ENCODE data around the gene CCSER2. TPM values are rescaled to one million over a fixed set of nuclear protein-coding genes. Genes with fewer than 3 reads are reported as not detected.
"Not testable (repeated sequence)": the region's sequence is repeated elsewhere in the genome, so short reads cannot be mapped to it uniquely, and the experiment has no call there.

The CCSER2 gene
- total RNA-seq, 2 donors from 2014 or later = 73.1 to 74.1 TPM

- peaks cover 3 to 16% of the 10 kb centered on the region in 2 donors for H3K9me3 Mint-ChIP-seq
- H3K36me3 Mint-ChIP-seq = peaks cover 15 to 59% of the 10 kb centered on the region in 2 donors
- no peak for ATAC-seq
- DNase-seq (ENCODE audit: low spot score in 2 of 2) = no peak
- no peak overlapping the region for H3K27ac Mint-ChIP-seq
Measured at GRCh38 chr10:84395581-84395980, 67.2 kb downstream of the CCSER2 start.

- Mint-ChIP-seq H3K9me3 (peaks cover 3 to 16% of the 10 kb centered on the region in 2 donors), H3K27ac (no peak overlapping the region), H3K36me3 (peaks cover 9 to 64% of the 10 kb centered on the region in 2 donors)
- DNase-seq (ENCODE audit: low spot score in 2 of 2) (no peak), ATAC-seq (no peak)
Measured at GRCh38 chr10:84397735-84398144, 69.4 kb downstream of the CCSER2 start.

GRCh38 chr10:84398696-84399095 lies 70.3 kb downstream of the CCSER2 start:
- Mint-ChIP-seq H3K36me3 (peaks cover 9 to 64% of the 10 kb centered on the region in 2 donors), H3K27ac (no peak overlapping the region), H3K9me3 (peaks cover 3 to 16% of the 10 kb centered on the region in 2 donors)
- ATAC-seq (no peak), DNase-seq (ENCODE audit: low spot score in 2 of 2) (no peak)

- peaks cover 9 to 61% of the 10 kb centered on the region in 2 donors for H3K36me3 Mint-ChIP-seq
Measured at GRCh38 chr10:84401854-84402611, 73.6 kb downstream of the CCSER2 start.

GRCh38 chr10:84404783-84405182 lies 76.4 kb downstream of the CCSER2 start:
- no peak overlapping the region for H3K27ac Mint-ChIP-seq
- H3K36me3 Mint-ChIP-seq = peaks cover 12 to 46% of the 10 kb centered on the region in 2 donors
- DNase-seq (ENCODE audit: low spot score in 2 of 2) (no peak), ATAC-seq (no peak)
- H3K9me3 Mint-ChIP-seq = peaks cover under 1 to 2% of the 10 kb centered on the region in 2 donors

More at GRCh38 chr10:84401854-84402611, 73.6 kb downstream of the CCSER2 start:
- peaks cover 3 to 15% of the 10 kb centered on the region in 2 donors for H3K9me3 Mint-ChIP-seq
- no peak for DNase-seq (ENCODE audit: low spot score in 2 of 2)
- no peak for ATAC-seq
- H3K27ac Mint-ChIP-seq = no peak overlapping the region

- H3K9me3 Mint-ChIP-seq = peaks cover 7 to 8% of the 10 kb centered on the region in 2 donors
- peaks cover 17 to 46% of the 10 kb centered on the region in 2 donors for H3K36me3 Mint-ChIP-seq
- ATAC-seq (peak in 1 of 2 donors; percentile 34), DNase-seq (ENCODE audit: low spot score in 2 of 2) (no peak)
- H3K27ac Mint-ChIP-seq = no peak overlapping the region
Measured at GRCh38 chr10:84405662-84406061, 77.3 kb downstream of the CCSER2 start.

GRCh38 chr10:84406561-84406960 lies 78.2 kb downstream of the CCSER2 start:
- Mint-ChIP-seq H3K36me3 (peaks cover 26 to 46% of the 10 kb centered on the region in 2 donors), H3K9me3 (peaks cover 16 to 17% of the 10 kb centered on the region in 2 donors), H3K27ac (peak overlapping the region in 1 of 2 donors; percentile 81)
- DNase-seq (ENCODE audit: low spot score in 2 of 2) (no peak), ATAC-seq (no peak)

GRCh38 chr10:84407388-84408049 lies 79.1 kb downstream of the CCSER2 start:
- peaks cover 26 to 27% of the 10 kb centered on the region in 2 donors for H3K9me3 Mint-ChIP-seq
- no peak overlapping the region for H3K27ac Mint-ChIP-seq
- ATAC-seq (no peak), DNase-seq (ENCODE audit: low spot score in 2 of 2) (no peak)
- H3K36me3 Mint-ChIP-seq = peaks cover 35 to 46% of the 10 kb centered on the region in 2 donors

GRCh38 chr10:84412482-84412881 lies 84.1 kb downstream of the CCSER2 start:
- DNase-seq (ENCODE audit: low spot score in 2 of 2) = no peak
- H3K27ac Mint-ChIP-seq = peak overlapping the region in 1 of 2 donors; percentile 72
- ATAC-seq = no peak
- peaks cover 69 to 85% of the 10 kb centered on the region in 2 donors for H3K36me3 Mint-ChIP-seq
- peaks cover 46 to 50% of the 10 kb centered on the region in 2 donors for H3K9me3 Mint-ChIP-seq

- not testable (repeated sequence) for ATAC-seq; DNase-seq (ENCODE audit: low spot score in 2 of 2); H3K27ac Mint-ChIP-seq
- H3K36me3 Mint-ChIP-seq = peaks cover 64 to 96% of the 10 kb centered on the region in 2 donors
- H3K9me3 Mint-ChIP-seq = peaks cover 46 to 50% of the 10 kb centered on the region in 2 donors
Measured at GRCh38 chr10:84414110-84414509, 85.7 kb downstream of the CCSER2 start.

- Mint-ChIP-seq H3K36me3 (peaks cover 67 to 98% of the 10 kb centered on the region in 2 donors), H3K9me3 (peaks cover 48 to 52% of the 10 kb centered on the region in 2 donors), H3K27ac (peak overlapping the region in 1 of 2 donors; percentile 56)
- ATAC-seq (no peak), DNase-seq (ENCODE audit: low spot score in 2 of 2) (no peak)
Measured at GRCh38 chr10:84415539-84416244, 87.3 kb downstream of the CCSER2 start.

GRCh38 chr10:84416245-84416555 lies 87.8 kb downstream of the CCSER2 start:
- Mint-ChIP-seq H3K36me3 (peaks cover 67 to 98% of the 10 kb centered on the region in 2 donors), H3K27ac (no peak overlapping the region), H3K9me3 (peaks cover 46 to 51% of the 10 kb centered on the region in 2 donors)
- no peak for ATAC-seq
- no peak for DNase-seq (ENCODE audit: low spot score in 2 of 2)

- H3K27ac Mint-ChIP-seq = no peak overlapping the region
- DNase-seq (ENCODE audit: low spot score in 2 of 2) (no peak), ATAC-seq (no peak)
- peaks cover 14 to 27% of the 10 kb centered on the region in 2 donors for H3K9me3 Mint-ChIP-seq
- peaks cover 28 to 51% of the 10 kb centered on the region in 2 donors for H3K36me3 Mint-ChIP-seq
Measured at GRCh38 chr10:84423719-84424118, 95.3 kb downstream of the CCSER2 start.

- peaks cover 8 to 22% of the 10 kb centered on the region in 2 donors for H3K9me3 Mint-ChIP-seq
- peak overlapping the region; percentile 34 to 75 for H3K27ac Mint-ChIP-seq
- H3K36me3 Mint-ChIP-seq = peaks cover 22 to 41% of the 10 kb centered on the region in 2 donors
- ATAC-seq (peak; percentile 72 to 75), DNase-seq (ENCODE audit: low spot score in 2 of 2) (peak in 1 of 2 donors; percentile 7)
Measured at GRCh38 chr10:84424731-84425167, 96.4 kb downstream of the CCSER2 start.

- ATAC-seq = no peak
- H3K36me3 Mint-ChIP-seq = peaks cover 0 to 8% of the 10 kb centered on the region in 2 donors
- no peak overlapping the region for H3K27ac Mint-ChIP-seq
Measured at GRCh38 chr10:84427903-84428650, 99.7 kb downstream of the CCSER2 start.

GRCh38 chr10:84428711-84429110 lies 100.3 kb downstream of the CCSER2 start:
- Mint-ChIP-seq H3K27ac (no peak overlapping the region), H3K36me3 (peaks cover 0 to 6% of the 10 kb centered on the region in 2 donors), H3K9me3 (no peaks in the 10 kb centered on the region)
- DNase-seq (ENCODE audit: low spot score in 2 of 2) = no peak
- no peak for ATAC-seq

More at GRCh38 chr10:84427903-84428650, 99.7 kb downstream of the CCSER2 start:
- DNase-seq (ENCODE audit: low spot score in 2 of 2) = no peak
- peaks cover 0 to 1% of the 10 kb centered on the region in 2 donors for H3K9me3 Mint-ChIP-seq

Measured in activated naive CD4-positive, alpha-beta T cell treated with anti-CD3 and anti-CD28 coated beads, Interleukin-2, amount 50 U/mL, for 72 hours (primary cell).